ENCODE results near the gene LSAMP.

Gene LSAMP

GRCh38 chr3:116440196-116440595 is 5.1 kb downstream of the LSAMP start:
- peak; percentile 29 for DNase-seq (ENCODE audit: low spot score)

GRCh38 chr3:116433552-116433951 is 11.7 kb downstream of the LSAMP start:
- no peak for TF ChIP-seq CTCF (conservative IDR thresholded peaks at IDR 0.05; ENCODE audit: low read depth)
- no peak overlapping the region for H3K27ac ChIP-seq
- ChIA-PET CTCF (interaction anchor here (0.5 to 0.6 kb wide), 2 partner anchors 14 to 577 kb away, joined by 3 to 4 read pairs; no protein-coding TSS in a partner anchor), POLR2A (ENCODE audit: low non-redundant PET) (no interaction called here)
- no peak for DNase-seq (ENCODE audit: low spot score)

More at GRCh38 chr3:116440196-116440595, 5.1 kb downstream of the LSAMP start:
- TF ChIP-seq CTCF (conservative IDR thresholded peaks at IDR 0.05; ENCODE audit: low read depth) = no peak
- CTCF ChIA-PET = interaction anchor here (0.6 kb wide), 1 partner anchor 89 kb away, joined by 4 read pairs; no protein-coding TSS in a partner anchor
- H3K27ac ChIP-seq = no peak overlapping the region
- POLR2A ChIA-PET (ENCODE audit: low non-redundant PET) = no interaction called here

- ChIA-PET POLR2A (ENCODE audit: low non-redundant PET) (no interaction called here), CTCF (interaction anchor here (0.5 to 0.8 kb wide), 4 partner anchors 13 to 576 kb away, joined by 3 to 5 read pairs (median 4); no protein-coding TSS in a partner anchor)
- H3K27ac ChIP-seq = no peak overlapping the region
- no peak for TF ChIP-seq CTCF (conservative IDR thresholded peaks at IDR 0.05; ENCODE audit: low read depth)
- DNase-seq (ENCODE audit: low spot score) = no peak
These were observed 12.5 kb downstream of the LSAMP start for GRCh38 chr3:116432795-116433194.

GRCh38 chr3:116429479-116430269 is 15.6 kb downstream of the LSAMP start:
- CTCF ChIA-PET = no interaction called here

GRCh38 chr3:116426036-116426435 is 19.3 kb downstream of the LSAMP start:
- no peak for TF ChIP-seq CTCF (conservative IDR thresholded peaks at IDR 0.05; ENCODE audit: low read depth)
- CTCF ChIA-PET = interaction anchor here (0.7 kb wide), 1 partner anchor 41 kb away, joined by 3 read pairs; no protein-coding TSS in a partner anchor
- H3K27ac ChIP-seq = no peak overlapping the region
- no peak for DNase-seq (ENCODE audit: low spot score)
- POLR2A ChIA-PET (ENCODE audit: low non-redundant PET) = no interaction called here

More at GRCh38 chr3:116429479-116430269, 15.6 kb downstream of the LSAMP start:
- no peak for TF ChIP-seq CTCF (conservative IDR thresholded peaks at IDR 0.05; ENCODE audit: low read depth)
- POLR2A ChIA-PET (ENCODE audit: low non-redundant PET) = no interaction called here
- no peak for DNase-seq (ENCODE audit: low spot score)
- H3K27ac ChIP-seq = no peak overlapping the region

- ChIA-PET CTCF (no interaction called here), POLR2A (ENCODE audit: low non-redundant PET) (no interaction called here)
- no peak overlapping the region for H3K27ac ChIP-seq
- TF ChIP-seq CTCF (conservative IDR thresholded peaks at IDR 0.05; ENCODE audit: low read depth) = no peak
- DNase-seq (ENCODE audit: low spot score) = no peak
These were observed 20.2 kb downstream of the LSAMP start for GRCh38 chr3:116425126-116425525.
